Peyer's patch (tissue), 4 donors: ENCODE measurements around the gene FCN1.

Source experiments
- POLR2A ChIP-seq, 2 donors: fragments of 450-650 bp; IDR thresholded peaks; one replicate each; pipeline ENCODE4 v1.5.1; 2017; ENCODE audit warnings: antibody characterized with exemption in 2 of 2, mild to moderate bottlenecking in 2 of 2, moderate library complexity in 2 of 2
- TF ChIP-seq, protein P1 (sequence below), 6 experiments: fragments of 450-650 bp in 4 of 6; fragments of 200-600 bp in 2 of 6; sonication (generic) in 1 of 6; IDR thresholded peaks; one replicate each; pipeline ENCODE4 v1.5.1; 2017 to 2019; ENCODE audit warnings: antibody characterized with exemption in 6 of 6, mild to moderate bottlenecking in 3 of 6, moderate library complexity in 1 of 6

- TF ChIP-seq POLR2A (IDR thresholded peaks at IDR 0.05) = no peak
- TF ChIP-seq, protein P1, sequence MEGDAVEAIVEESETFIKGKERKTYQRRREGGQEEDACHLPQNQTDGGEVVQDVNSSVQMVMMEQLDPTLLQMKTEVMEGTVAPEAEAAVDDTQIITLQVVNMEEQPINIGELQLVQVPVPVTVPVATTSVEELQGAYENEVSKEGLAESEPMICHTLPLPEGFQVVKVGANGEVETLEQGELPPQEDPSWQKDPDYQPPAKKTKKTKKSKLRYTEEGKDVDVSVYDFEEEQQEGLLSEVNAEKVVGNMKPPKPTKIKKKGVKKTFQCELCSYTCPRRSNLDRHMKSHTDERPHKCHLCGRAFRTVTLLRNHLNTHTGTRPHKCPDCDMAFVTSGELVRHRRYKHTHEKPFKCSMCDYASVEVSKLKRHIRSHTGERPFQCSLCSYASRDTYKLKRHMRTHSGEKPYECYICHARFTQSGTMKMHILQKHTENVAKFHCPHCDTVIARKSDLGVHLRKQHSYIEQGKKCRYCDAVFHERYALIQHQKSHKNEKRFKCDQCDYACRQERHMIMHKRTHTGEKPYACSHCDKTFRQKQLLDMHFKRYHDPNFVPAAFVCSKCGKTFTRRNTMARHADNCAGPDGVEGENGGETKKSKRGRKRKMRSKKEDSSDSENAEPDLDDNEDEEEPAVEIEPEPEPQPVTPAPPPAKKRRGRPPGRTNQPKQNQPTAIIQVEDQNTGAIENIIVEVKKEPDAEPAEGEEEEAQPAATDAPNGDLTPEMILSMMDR (IDR thresholded peaks at IDR 0.05) = no peak
Observed at GRCh38 chr9:134887219-134887618, 30.5 kb downstream of the FCN1 start.
